Prostate gland (tissue), 2 donors: ENCODE data around the gene NR2F2.

Experiments used
- POLR2A ChIP-seq: fragments of 450-650 bp; IDR thresholded peaks from one replicate; pipeline ENCODE4 v1.6.1; 2016; ENCODE audit warnings: antibody characterized with exemption, mild to moderate bottlenecking
- TF ChIP-seq, protein P1 (sequence below), 4 experiments: fragments of 200-600 bp in 2 of 4; fragments of 450-650 bp in 2 of 4; sonication (generic) in 2 of 4; IDR thresholded peaks; 1 replicate in 3 of 4; 2 replicates in 1 of 4; pipeline ENCODE4 v1.5.1; 2016 to 2019; ENCODE audit warnings: antibody characterized with exemption in 4 of 4, mild to moderate bottlenecking in 2 of 4, moderate library complexity in 2 of 4

DNA sequence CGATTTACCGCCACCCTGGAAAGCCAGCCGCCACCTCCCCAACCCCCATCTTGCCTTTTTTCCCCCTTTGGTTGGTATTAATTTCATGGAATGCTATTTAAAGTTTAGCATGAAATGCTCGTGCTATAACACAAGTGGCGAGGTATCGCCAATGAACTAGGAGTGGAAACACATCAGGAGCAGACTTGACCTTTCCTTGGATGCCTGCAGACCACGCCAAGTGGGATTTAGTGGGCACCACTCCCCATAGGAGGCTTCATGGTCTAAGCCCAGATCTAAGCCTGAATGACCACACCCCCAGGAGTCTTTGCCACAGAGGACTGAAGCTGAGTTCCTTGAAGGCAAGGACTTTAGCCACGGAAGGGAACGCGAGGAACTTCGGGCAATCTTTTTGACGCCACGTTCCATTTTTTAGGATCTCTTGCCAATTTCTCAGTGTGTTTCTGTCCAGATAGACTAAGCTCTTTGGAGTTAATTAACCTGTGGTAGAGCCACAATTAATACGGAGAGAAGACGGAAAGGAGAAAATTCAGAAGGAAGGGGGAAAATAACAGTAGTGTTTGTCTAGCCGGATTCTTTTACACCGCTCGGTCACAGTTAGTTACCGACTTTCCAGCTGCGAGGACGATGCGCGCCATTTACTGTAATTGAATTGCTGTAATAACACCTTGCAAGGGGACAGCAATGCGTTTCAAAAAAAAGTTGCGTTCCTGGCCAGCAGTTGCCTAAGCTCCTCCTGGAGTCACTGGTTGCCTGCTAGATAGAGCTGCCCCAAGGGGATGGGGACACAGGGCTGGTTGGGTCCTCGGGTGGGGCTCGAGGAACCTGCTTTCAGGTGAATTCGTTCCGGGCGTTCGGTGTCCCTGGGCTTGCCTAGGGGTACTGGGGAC, 37.1 kb downstream of the NR2F2 start:
- TF ChIP-seq, protein P1, sequence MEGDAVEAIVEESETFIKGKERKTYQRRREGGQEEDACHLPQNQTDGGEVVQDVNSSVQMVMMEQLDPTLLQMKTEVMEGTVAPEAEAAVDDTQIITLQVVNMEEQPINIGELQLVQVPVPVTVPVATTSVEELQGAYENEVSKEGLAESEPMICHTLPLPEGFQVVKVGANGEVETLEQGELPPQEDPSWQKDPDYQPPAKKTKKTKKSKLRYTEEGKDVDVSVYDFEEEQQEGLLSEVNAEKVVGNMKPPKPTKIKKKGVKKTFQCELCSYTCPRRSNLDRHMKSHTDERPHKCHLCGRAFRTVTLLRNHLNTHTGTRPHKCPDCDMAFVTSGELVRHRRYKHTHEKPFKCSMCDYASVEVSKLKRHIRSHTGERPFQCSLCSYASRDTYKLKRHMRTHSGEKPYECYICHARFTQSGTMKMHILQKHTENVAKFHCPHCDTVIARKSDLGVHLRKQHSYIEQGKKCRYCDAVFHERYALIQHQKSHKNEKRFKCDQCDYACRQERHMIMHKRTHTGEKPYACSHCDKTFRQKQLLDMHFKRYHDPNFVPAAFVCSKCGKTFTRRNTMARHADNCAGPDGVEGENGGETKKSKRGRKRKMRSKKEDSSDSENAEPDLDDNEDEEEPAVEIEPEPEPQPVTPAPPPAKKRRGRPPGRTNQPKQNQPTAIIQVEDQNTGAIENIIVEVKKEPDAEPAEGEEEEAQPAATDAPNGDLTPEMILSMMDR (IDR thresholded peaks at IDR 0.05) = no peak
- TF ChIP-seq POLR2A = no peak
